Kasumi-1 (cell line): ENCODE data around the gene PARP12.

Experiments
- DNase-seq, 2 experiments: peaks; one replicate each; lab custom pipeline; 2025; lab: John Stamatoyannopoulos, UW

The PARP12 gene

GRCh38 chr7:140035400-140036223, 27.1 kb downstream of the PARP12 start:
- no peak for DNase-seq

- DNase-seq, result no peak
Observed at GRCh38 chr7:140034421-140034820, 28.3 kb downstream of the PARP12 start.

GRCh38 chr7:140033779-140034363, 28.9 kb downstream of the PARP12 start:
- DNase-seq, result no peak

GRCh38 chr7:140033036-140033435, 29.7 kb downstream of the PARP12 start:
- no peak for DNase-seq

- no peak for DNase-seq
Observed at GRCh38 chr7:140031364-140031763, 31.4 kb downstream of the PARP12 start.

- DNase-seq, result no peak
Observed at GRCh38 chr7:140029072-140029471, 33.7 kb downstream of the PARP12 start.

- DNase-seq, result no peak
Observed at GRCh38 chr7:140028311-140028710, 34.4 kb downstream of the PARP12 start.

- DNase-seq, result no peak
Observed at GRCh38 chr7:140027858-140028257, 34.9 kb downstream of the PARP12 start.

GRCh38 chr7:140026935-140027334, 35.8 kb downstream of the PARP12 start:
- DNase-seq, result no peak

GRCh38 chr7:140025814-140026433, 36.8 kb downstream of the PARP12 start:
- no peak for DNase-seq

- no peak for DNase-seq
Observed at GRCh38 chr7:140025241-140025640, 37.5 kb downstream of the PARP12 start.

GRCh38 chr7:140024585-140024984, 38.2 kb downstream of the PARP12 start:
- DNase-seq, result no peak

GRCh38 chr7:140023728-140024127, 39.0 kb downstream of the PARP12 start:
- DNase-seq, result no peak

- no peak for DNase-seq
Observed at GRCh38 chr7:140022582-140023211, 40.1 kb downstream of the PARP12 start.

- DNase-seq, result no peak
Observed at GRCh38 chr7:140021603-140022002, 41.1 kb downstream of the PARP12 start.

GRCh38 chr7:140019606-140020005, 43.1 kb downstream of the PARP12 start:
- DNase-seq, result no peak

- DNase-seq, result no peak
Observed at GRCh38 chr7:140019172-140019571, 43.6 kb downstream of the PARP12 start.

GRCh38 chr7:140018125-140019043, 44.4 kb downstream of the PARP12 start:
- DNase-seq, result no peak

- DNase-seq, result no peak
Observed at GRCh38 chr7:140017543-140017942, 45.2 kb downstream of the PARP12 start.

- DNase-seq, result no peak
Observed at GRCh38 chr7:140017034-140017433, 45.7 kb downstream of the PARP12 start.

GRCh38 chr7:140016540-140016939, 46.2 kb downstream of the PARP12 start:
- DNase-seq, result no peak
